Omental fat pad (tissue), 4 donors: Measurements from ENCODE around the gene NRN1L. TPM values are rescaled to one million over a fixed set of nuclear protein-coding genes. Genes with fewer than 3 reads are reported as not detected.
"Not testable (repeated sequence)": the region's sequence is repeated elsewhere in the genome, so short reads cannot be mapped to it uniquely, and the experiment has no call there.

ENCODE experiments used
- ATAC-seq: fragments of 150-250 bp; one replicate; pipeline ENCODE4 v1.9.1; 2016; ENCODE audit warnings: mild to moderate bottlenecking, moderate library complexity; ENCODE audit not compliant: low FRiP score
- DNase-seq: peaks from one replicate; pipeline ENCODE4 v3.0.0-alpha.2; 2019; ENCODE audit warnings: low spot score
- total RNA-seq, 4 donors: library from RNA; depleted of rRNA; stranded (reverse); fragments of >200 nt; gene quantifications; one replicate each; pipeline ENCODE4 v1.1.0, GENCODE V29; 2016
- TF ChIP-seq, protein P1 (sequence below), 3 donors: fragments of 450-650 bp; IDR thresholded peaks; one replicate each; pipeline ENCODE4 v1.5.1; 2016 to 2017; ENCODE audit warnings: antibody characterized with exemption in 3 of 3, mild to moderate bottlenecking in 3 of 3, moderate library complexity in 2 of 3

The NRN1L gene
- total RNA-seq, result 1 to 10 TPM in 2 of 4 donors, not detected in 2; 3.0 to 5.5 TPM

DNA sequence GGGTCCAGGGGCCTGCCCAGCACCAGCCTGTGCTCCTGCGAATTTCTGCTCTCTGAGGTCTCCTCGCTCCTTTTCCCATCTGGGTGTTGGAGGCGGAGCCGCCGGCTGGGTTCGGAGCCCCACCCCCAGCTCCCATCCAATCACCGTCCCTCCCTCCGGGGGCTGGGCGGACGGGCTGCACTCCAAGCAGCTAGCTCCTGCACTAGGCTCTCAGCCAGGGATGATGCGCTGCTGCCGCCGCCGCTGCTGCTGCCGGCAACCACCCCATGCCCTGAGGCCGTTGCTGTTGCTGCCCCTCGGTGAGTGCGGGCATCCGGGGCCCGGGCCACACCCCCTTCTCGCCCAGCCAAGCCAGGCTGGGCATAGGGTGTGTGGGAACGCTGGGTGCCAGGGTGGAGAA, at the start of gene NRN1L:
TSS of gene NRN1L (plus strand) at position 202 of the 400 bp plus-strand sequence. CDS start at position 221, 19 bp downstream.
- TF ChIP-seq, protein P1, sequence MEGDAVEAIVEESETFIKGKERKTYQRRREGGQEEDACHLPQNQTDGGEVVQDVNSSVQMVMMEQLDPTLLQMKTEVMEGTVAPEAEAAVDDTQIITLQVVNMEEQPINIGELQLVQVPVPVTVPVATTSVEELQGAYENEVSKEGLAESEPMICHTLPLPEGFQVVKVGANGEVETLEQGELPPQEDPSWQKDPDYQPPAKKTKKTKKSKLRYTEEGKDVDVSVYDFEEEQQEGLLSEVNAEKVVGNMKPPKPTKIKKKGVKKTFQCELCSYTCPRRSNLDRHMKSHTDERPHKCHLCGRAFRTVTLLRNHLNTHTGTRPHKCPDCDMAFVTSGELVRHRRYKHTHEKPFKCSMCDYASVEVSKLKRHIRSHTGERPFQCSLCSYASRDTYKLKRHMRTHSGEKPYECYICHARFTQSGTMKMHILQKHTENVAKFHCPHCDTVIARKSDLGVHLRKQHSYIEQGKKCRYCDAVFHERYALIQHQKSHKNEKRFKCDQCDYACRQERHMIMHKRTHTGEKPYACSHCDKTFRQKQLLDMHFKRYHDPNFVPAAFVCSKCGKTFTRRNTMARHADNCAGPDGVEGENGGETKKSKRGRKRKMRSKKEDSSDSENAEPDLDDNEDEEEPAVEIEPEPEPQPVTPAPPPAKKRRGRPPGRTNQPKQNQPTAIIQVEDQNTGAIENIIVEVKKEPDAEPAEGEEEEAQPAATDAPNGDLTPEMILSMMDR (IDR thresholded peaks at IDR 0.05), result no peak
- ATAC-seq, result peak; percentile 86
- DNase-seq, result peak; percentile 53

DNA sequence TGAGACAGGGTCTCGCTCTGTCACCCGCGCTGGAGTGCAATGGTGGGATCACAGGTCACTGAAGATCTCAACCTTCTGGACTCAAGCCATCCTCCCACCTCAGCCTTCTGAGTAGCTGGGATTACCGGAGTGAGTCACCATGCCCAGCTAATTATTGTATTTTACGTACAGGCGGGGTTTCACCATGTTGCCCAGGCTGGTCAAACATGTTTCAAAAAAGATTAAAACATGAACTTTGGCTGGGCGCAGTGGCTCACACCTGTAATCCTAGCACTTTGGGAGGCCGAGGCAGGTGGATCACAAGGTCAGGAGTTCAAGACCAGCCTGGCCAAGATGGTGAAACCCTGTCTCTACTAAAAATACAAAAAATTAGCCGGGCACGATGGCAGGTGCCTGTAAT, 47.5 kb upstream of the NRN1L start:
- DNase-seq, ATAC-seq: not testable (repeated sequence)

DNA sequence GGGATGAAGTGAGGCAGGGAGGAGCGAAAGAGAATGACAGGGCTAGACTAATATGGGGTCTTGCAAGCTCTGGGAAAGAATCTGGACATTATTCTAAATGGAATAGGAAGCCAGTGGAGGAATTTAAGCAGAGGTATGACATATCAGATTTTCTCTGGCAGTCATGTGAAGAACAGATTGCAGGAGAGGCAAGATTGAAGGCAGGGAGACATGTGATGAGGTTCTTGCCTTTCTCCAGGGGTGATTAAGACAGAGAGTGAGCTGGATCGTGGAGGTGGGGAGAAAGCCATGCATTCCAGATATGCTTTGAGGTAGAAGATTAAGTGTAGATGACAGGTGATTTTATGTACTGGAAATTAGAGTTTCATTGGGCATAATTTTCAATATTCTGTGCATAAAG, 46.9 kb upstream of the NRN1L start:
- TF ChIP-seq, protein P1 (IDR thresholded peaks at IDR 0.05), result no peak
- DNase-seq (no peak), ATAC-seq (no peak)

DNA sequence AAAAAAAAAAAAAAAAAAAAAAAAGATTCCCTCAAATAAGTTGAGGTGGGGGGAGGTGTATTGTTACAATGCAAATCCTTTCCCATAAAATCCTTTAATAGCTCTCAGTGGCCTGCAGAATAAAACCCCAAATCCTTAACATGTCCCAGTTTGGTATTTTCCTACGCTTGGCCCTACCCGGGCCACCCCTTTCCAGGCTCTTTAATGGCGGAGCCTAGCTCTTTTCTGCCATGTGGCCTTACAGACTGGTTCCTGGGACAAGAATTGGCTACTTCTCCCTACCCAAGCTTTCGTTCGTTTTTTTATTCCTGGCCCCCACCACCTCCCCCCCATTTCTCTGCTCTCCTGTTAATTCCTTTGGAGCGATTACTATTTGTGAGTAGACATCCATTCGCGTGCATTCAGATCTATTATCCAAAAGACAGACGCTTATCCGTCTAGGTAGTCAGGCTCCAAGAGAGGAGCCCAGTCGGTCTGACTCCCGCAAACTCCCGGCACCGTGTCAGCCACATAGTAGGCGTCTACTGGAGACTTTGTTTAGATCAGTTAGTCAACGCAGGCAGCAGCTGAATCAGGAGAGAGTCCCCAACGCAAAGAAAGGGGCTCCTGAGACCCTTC, 43.4 kb upstream of the NRN1L start:
- no peak for DNase-seq
- TF ChIP-seq, protein P1 (IDR thresholded peaks at IDR 0.05), result no peak
- peak; percentile 1 for ATAC-seq

DNA sequence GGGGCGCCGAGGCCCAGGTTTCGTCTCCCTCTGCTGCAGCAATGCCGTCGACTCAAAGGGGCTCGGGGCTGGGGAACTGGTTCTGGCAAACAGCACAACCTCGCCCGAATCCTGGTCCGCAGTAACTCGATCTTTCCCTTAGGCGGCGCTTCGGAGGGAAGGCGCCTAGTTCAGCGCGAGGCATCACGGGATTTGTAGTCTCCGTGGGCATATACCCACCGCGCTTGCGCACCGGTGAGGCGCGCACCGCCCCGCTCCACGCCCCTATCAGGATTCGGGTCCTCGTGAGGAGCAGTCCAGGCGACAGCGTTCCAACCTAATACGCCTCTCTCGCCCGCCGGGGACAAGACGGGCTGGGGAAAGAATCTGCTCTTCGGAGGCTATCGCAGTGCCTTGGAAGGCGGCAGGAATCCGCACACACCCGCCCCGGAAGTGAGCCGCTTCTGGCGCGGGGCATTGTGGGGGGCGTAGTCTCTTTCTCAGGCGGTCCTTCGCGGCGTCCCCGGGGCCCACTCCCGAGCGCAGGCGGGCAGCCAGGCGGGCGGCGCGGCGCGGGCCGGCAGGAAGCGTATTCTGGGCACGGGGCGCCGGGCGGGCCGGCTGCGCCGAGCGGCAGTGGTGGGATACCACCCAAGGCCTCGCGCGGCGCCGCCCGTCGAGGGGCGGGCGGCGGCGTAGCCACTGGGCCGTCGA, 42.7 kb upstream of the NRN1L start, which contains the start of gene THAP11:
TSS of gene THAP11 (plus strand) at position 505 of the 693 bp plus-strand sequence. CDS start 235 bp downstream, outside the sequence.
- ATAC-seq, result peak; percentile 85
- DNase-seq, result peak; percentile 84

DNA sequence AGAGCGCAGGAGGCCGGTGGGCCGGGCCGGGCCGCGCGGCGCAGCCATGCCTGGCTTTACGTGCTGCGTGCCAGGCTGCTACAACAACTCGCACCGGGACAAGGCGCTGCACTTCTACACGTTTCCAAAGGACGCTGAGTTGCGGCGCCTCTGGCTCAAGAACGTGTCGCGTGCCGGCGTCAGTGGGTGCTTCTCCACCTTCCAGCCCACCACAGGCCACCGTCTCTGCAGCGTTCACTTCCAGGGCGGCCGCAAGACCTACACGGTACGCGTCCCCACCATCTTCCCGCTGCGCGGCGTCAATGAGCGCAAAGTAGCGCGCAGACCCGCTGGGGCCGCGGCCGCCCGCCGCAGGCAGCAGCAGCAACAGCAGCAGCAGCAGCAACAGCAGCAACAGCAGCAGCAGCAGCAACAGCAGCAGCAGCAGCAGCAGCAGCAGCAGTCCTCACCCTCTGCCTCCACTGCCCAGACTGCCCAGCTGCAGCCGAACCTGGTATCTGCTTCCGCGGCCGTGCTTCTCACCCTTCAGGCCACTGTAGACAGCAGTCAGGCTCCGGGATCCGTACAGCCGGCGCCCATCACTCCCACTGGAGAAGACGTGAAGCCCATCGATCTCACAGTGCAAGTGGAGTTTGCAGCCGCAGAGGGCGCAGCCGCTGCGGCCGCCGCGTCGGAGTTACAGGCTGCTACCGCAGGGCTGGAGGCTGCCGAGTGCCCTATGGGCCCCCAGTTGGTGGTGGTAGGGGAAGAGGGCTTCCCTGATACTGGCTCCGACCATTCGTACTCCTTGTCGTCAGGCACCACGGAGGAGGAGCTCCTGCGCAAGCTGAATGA, 42.0 kb upstream of the NRN1L start:
- TF ChIP-seq, protein P1 (IDR thresholded peaks at IDR 0.05), result no peak
- no peak for DNase-seq
- ATAC-seq, result peak; percentile 14

More for the DNA sequence above, 42.7 kb upstream of the NRN1L start, which contains the start of gene THAP11:
- TF ChIP-seq, protein P1 (IDR thresholded peaks at IDR 0.05), result peak in 2 of 3 donors; percentile 30 to 81

DNA sequence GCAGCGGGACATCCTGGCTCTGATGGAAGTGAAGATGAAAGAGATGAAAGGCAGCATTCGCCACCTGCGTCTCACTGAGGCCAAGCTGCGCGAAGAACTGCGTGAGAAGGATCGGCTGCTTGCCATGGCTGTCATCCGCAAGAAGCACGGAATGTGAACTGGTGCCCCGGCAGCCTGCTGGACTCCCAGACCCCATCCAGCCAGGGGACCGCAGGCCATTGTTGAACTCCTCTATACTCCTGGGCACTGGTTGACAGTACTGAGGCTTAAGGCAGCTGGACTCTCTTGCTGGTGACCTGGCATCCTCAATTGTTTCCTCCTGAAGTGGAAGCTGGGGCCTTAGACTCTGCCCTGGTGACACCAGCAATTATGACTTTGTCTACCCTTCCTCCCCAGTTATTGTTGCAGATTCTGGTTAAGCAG, 41.3 kb upstream of the NRN1L start:
- TF ChIP-seq, protein P1 (IDR thresholded peaks at IDR 0.05), result no peak
- DNase-seq (no peak), ATAC-seq (no peak)
